ENCODE data around the gene SLC25A29.
"Not testable (repeated sequence)": the region's sequence is repeated elsewhere in the genome, so short reads cannot be mapped to it uniquely, and the experiment has no call there.

The SLC25A29 gene

DNA sequence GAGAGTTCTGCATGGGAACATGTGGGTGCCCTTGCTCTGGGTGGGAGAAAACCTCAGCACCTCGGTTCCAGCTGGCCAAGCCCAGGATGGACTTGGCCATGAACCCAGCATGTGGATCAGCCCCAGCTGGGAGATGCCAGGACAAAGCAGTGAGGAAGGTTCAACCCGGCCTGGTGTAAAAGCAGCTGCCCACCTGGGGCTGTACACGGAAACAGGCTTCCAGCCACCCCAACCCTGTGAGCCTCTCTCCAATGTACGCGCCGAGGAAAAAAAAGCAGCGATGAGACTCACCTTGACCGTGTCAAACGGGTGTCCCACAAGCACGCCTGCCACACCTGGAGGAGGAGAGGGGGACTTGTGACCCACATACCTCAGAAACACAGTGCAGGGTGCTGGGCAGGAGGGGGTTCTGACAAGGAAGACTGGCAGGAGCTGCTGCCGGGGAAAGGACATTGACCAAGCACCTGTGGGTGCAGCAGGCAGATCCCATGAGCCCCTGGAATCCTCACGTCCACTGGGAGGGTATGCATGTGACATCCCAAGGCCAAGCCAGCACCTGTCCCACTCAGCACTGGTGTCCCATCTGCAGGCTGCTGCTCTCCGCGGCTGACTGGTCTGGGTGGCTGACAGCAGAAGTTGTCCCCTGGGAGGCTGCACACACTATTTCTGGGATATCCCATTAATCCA is 7.5 kb downstream of the SLC25A29 start:
- Histone ChIP-seq H3K27me3 (ENCODE audit: control insufficient read depth, low read length) (no peaks in the 10 kb centered on the region), H3K4me3 (ENCODE audit: low read length) (no peak overlapping the region), H3K4me2 (ENCODE audit: low read length) (peak overlapping the region; percentile 8; the same call in 1 of the 2 replicates), H3F3A (ENCODE audit: control insufficient read depth, insufficient read depth) (peaks cover 4% of the 10 kb centered on the region), H3K4me1 (ENCODE audit: control insufficient read depth, low read length) (peaks cover 53% of the 10 kb centered on the region), H3K9me3 (ENCODE audit: control insufficient read depth, insufficient read depth, low read length) (no peaks in the 10 kb centered on the region), H4K20me1 (ENCODE audit: control insufficient read depth, insufficient read depth, low read depth, low read length) (no peaks in the 10 kb centered on the region), H3K36me3 (ENCODE audit: control insufficient read depth, low read length) (no peaks in the 10 kb centered on the region), H3K9me2 (replicated peaks; ENCODE audit: control insufficient read depth, low read length) (no peaks in the 10 kb centered on the region), H3K27ac (ENCODE audit: low read depth, low read length) (no peak overlapping the region), H3K79me2 (ENCODE audit: control insufficient read depth, low read length) (no peaks in the 10 kb centered on the region)
- TF ChIP-seq EZH2phosphoT487 (IDR thresholded peaks at IDR 0.05; ENCODE audit: borderline replicate concordance, low read length) (no peak), CTCF (IDR thresholded peaks at IDR 0.05; ENCODE audit: low read depth, low read length, poor library complexity, severe bottlenecking) (no peak)

- peaks cover 60% of the 10 kb centered on the region for H3K4me1 ChIP-seq (ENCODE audit: control insufficient read depth, low read length)
- H3K9me3 ChIP-seq (ENCODE audit: control insufficient read depth, insufficient read depth, low read length) = no peaks in the 10 kb centered on the region
- H3K79me2 ChIP-seq (ENCODE audit: control insufficient read depth, low read length) = no peaks in the 10 kb centered on the region
- peak overlapping the region; percentile 48 for H3K4me3 ChIP-seq (ENCODE audit: low read length)
- H3K27me3 ChIP-seq (ENCODE audit: control insufficient read depth, low read length) = no peaks in the 10 kb centered on the region
- TF ChIP-seq EZH2phosphoT487 (IDR thresholded peaks at IDR 0.05; ENCODE audit: borderline replicate concordance, low read length) (no peak), CTCF (IDR thresholded peaks at IDR 0.05; ENCODE audit: low read depth, low read length, poor library complexity, severe bottlenecking) (no peak)
- peak overlapping the region; percentile 71 for H3K4me2 ChIP-seq (ENCODE audit: low read length)
- H4K20me1 ChIP-seq (ENCODE audit: control insufficient read depth, insufficient read depth, low read depth, low read length) = no peaks in the 10 kb centered on the region
- no peaks in the 10 kb centered on the region for H3K9me2 ChIP-seq (replicated peaks; ENCODE audit: control insufficient read depth, low read length)
- peak overlapping the region; percentile 59 for H3K27ac ChIP-seq (ENCODE audit: low read depth, low read length)
- peaks cover 4% of the 10 kb centered on the region for H3F3A ChIP-seq (ENCODE audit: control insufficient read depth, insufficient read depth)
- no peaks in the 10 kb centered on the region for H3K36me3 ChIP-seq (ENCODE audit: control insufficient read depth, low read length)
Measured at GRCh38 chr14:100297320-100298300, 8.6 kb downstream of the SLC25A29 start.

- H3K9me3 ChIP-seq (ENCODE audit: control insufficient read depth, insufficient read depth, low read length); H4K20me1 ChIP-seq (ENCODE audit: control insufficient read depth, insufficient read depth, low read depth, low read length); H3F3A ChIP-seq (ENCODE audit: control insufficient read depth, insufficient read depth); H3K9me2 ChIP-seq (replicated peaks; ENCODE audit: control insufficient read depth, low read length); H3K27me3 ChIP-seq (ENCODE audit: control insufficient read depth, low read length); H3K36me3 ChIP-seq (ENCODE audit: control insufficient read depth, low read length); H3K79me2 ChIP-seq (ENCODE audit: control insufficient read depth, low read length): not testable (repeated sequence)
- H3K4me2 ChIP-seq (ENCODE audit: low read length) = peak overlapping the region; percentile 71
- H3K4me1 ChIP-seq (ENCODE audit: control insufficient read depth, low read length) = peaks cover 60% of the 10 kb centered on the region
- peak overlapping the region; percentile 31; the same call in 1 of the 2 replicates for H3K4me3 ChIP-seq (ENCODE audit: low read length)
- peak overlapping the region; percentile 59 for H3K27ac ChIP-seq (ENCODE audit: low read depth, low read length)
Measured at GRCh38 chr14:100296729-100297128, 9.5 kb downstream of the SLC25A29 start.
